Neural cell (in vitro differentiated cells): Measurements from ENCODE around the gene CCNY. TPM values are rescaled to one million over a fixed set of nuclear protein-coding genes. Genes with fewer than 3 reads are reported as not detected.

ENCODE experiments used
- H2AFZ ChIP-seq: fragments of 200-600, 300-800 bp; sonication (generic), shearing (Covaris generic); 2 replicates; pipeline ENCODE4 v1.6.0; 2014; ENCODE audit warnings: low read depth, mild to moderate bottlenecking, antibody characterized with exemption, low read length, moderate library complexity
- H3F3A ChIP-seq: fragments of 200-600 bp; shearing (Covaris generic); 2 replicates; pipeline ENCODE4 v1.6.1; 2016; ENCODE audit warnings: mild to moderate bottlenecking, moderate library complexity, mixed read lengths, antibody characterized with exemption, low read length; ENCODE audit not compliant: insufficient read depth, poor library complexity, severe bottlenecking
- H3K27ac ChIP-seq: fragments of 200-600, 300-800 bp; sonication (generic), shearing (Covaris generic); 2 replicates; pipeline ENCODE4 v1.5.1; 2014; ENCODE audit warnings: mild to moderate bottlenecking, low read length, moderate library complexity
- H3K27me3 ChIP-seq: fragments of 300-800, 200-600 bp; sonication (generic), shearing (Covaris generic); 2 replicates; pipeline ENCODE4 v1.6.0; 2014; ENCODE audit warnings: mild to moderate bottlenecking, low read depth, low read length, moderate library complexity; ENCODE audit not compliant: insufficient read depth
- H3K36me3 ChIP-seq: fragments of 300-800, 200-600 bp; sonication (generic), shearing (Covaris generic); 2 replicates; pipeline ENCODE4 v1.5.1; 2014; ENCODE audit warnings: mild to moderate bottlenecking, antibody characterized with exemption, low read length, moderate library complexity; ENCODE audit not compliant: insufficient read depth
- H3K4me2 ChIP-seq: fragments of 300-800, 200-600 bp; sonication (generic), shearing (Covaris generic); 2 replicates; pipeline ENCODE4 v1.6.0; 2014; ENCODE audit warnings: mild to moderate bottlenecking, low read length
- H3K4me3 ChIP-seq: fragments of 300-800, 200-600 bp; sonication (generic), shearing (Covaris generic); 2 replicates; pipeline ENCODE4 v1.5.1; 2014; ENCODE audit warnings: mild to moderate bottlenecking, low read length, moderate library complexity
- H3K79me2 ChIP-seq: fragments of 200-600 bp; shearing (Covaris generic); replicated peaks from 2 replicates; pipeline ENCODE4 v1.6.0; 2014; ENCODE audit warnings: mild to moderate bottlenecking, low read length, moderate library complexity; ENCODE audit not compliant: insufficient read depth
- H3K9ac ChIP-seq: fragments of 300-800, 200-600 bp; sonication (generic), shearing (Covaris generic); 2 replicates; pipeline ENCODE4 v1.6.1; 2016; ENCODE audit warnings: mild to moderate bottlenecking, low read length, mixed read lengths
- H3K9me2 ChIP-seq: fragments of 200-600 bp; shearing (Covaris generic); 2 replicates; pipeline ENCODE4 v1.6.1; 2016; ENCODE audit warnings: mild to moderate bottlenecking, low read length, mixed read lengths; ENCODE audit not compliant: insufficient read depth
- H3K9me3 ChIP-seq: fragments of 200-600, 300-800 bp; sonication (generic), shearing (Covaris generic); 2 replicates; pipeline ENCODE4 v1.6.1; 2016; ENCODE audit warnings: mild to moderate bottlenecking, mixed run types, low read length, moderate library complexity, mixed read lengths
- H4K20me1 ChIP-seq: fragments of 200-600 bp; shearing (Covaris generic); 2 replicates; pipeline ENCODE4 v1.6.1; 2016; ENCODE audit warnings: mild to moderate bottlenecking, mixed run types; ENCODE audit not compliant: insufficient read depth
- EP300 ChIP-seq: fragments of 450-650 bp; conservative IDR thresholded peaks from 2 replicates; pipeline ENCODE4 v1.6.1; 2014; ENCODE audit warnings: antibody characterized with exemption, mild to moderate bottlenecking, moderate library complexity; ENCODE audit not compliant: poor library complexity, severe bottlenecking
- EZH2 ChIP-seq: fragments of 200-600, 300-800 bp; shearing (Covaris generic), sonication (generic); IDR thresholded peaks from 2 replicates; pipeline ENCODE4 v1.6.1; 2014; ENCODE audit warnings: antibody characterized with exemption, low read length, borderline replicate concordance, mild to moderate bottlenecking; ENCODE audit not compliant: insufficient read depth, poor library complexity, severe bottlenecking
- MXI1 ChIP-seq: fragments of 450-650 bp; conservative IDR thresholded peaks from 2 replicates; pipeline ENCODE4 v1.6.1; 2014; ENCODE audit warnings: antibody characterized with exemption, mild to moderate bottlenecking; ENCODE audit not compliant: poor library complexity, severe bottlenecking
- POLR2AphosphoS5 ChIP-seq: IDR thresholded peaks from 2 replicates; pipeline ENCODE4 v1.6.1; 2012
- RAD21 ChIP-seq: fragments of 450-650 bp; conservative IDR thresholded peaks from 2 replicates; pipeline ENCODE4 v1.6.1; 2014; ENCODE audit warnings: antibody characterized with exemption, mild to moderate bottlenecking, moderate library complexity
- SMC3 ChIP-seq: fragments of 450-650 bp; conservative IDR thresholded peaks from 2 replicates; pipeline ENCODE4 v1.6.1; 2014; ENCODE audit warnings: antibody characterized with exemption, mild to moderate bottlenecking, moderate library complexity; ENCODE audit not compliant: poor library complexity
- TAF1 ChIP-seq: IDR thresholded peaks from 2 replicates; pipeline ENCODE4 v1.6.1; 2012; ENCODE audit warnings: low read depth
- polyA plus RNA-seq: library from polyadenylated mRNA; depleted of rRNA; stranded (reverse); fragments of >200 nt; gene quantifications from 2 replicates; pipeline ENCODE4 v1.2.3, GENCODE V29; 2014
- TF ChIP-seq, protein P1 (sequence below): IDR thresholded peaks from 2 replicates; pipeline ENCODE4 v1.6.1; 2012; ENCODE audit warnings: borderline replicate concordance
- TF ChIP-seq, protein P2 (sequence below): fragments of 450-650 bp; IDR thresholded peaks from 2 replicates; pipeline ENCODE4 v1.5.1; 2014; ENCODE audit warnings: antibody characterized with exemption, mild to moderate bottlenecking, moderate library complexity; ENCODE audit not compliant: poor library complexity, severe bottlenecking

Gene CCNY
- polyA plus RNA-seq, 1 donor from 2014 or later, result 36.4 TPM

DNA sequence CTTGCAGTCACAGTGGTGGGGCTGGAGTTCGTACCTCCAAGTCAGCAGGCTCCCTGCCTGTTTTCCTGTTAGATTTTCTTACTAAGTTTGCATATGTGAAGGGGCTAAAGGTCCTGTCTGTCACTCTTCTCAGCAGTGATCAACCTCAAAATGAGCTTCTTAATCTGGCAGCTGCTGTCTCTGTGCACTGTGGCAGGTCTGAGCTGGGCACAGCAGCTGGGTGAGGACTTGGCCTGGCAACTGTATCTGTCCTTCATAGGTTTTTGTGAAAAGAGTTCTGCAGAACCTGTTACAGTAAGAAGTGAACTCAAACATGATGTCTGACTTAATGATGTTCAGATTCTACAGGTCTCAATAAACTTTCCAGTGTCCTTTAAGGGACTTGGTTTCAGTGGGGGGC, 237.5 kb downstream of the CCNY start:
- H3K9ac ChIP-seq, result no peak overlapping the region
- no peaks in the 10 kb centered on the region for H3K79me2 ChIP-seq
- H3K4me2 ChIP-seq, result no peak overlapping the region
- H3K9me3 ChIP-seq, result no peaks in the 10 kb centered on the region
- no peak overlapping the region for H3K27ac ChIP-seq
- H3K4me3 ChIP-seq, result no peak overlapping the region
- H3K27me3 ChIP-seq, result no peaks in the 10 kb centered on the region
- H3F3A ChIP-seq, result no peaks in the 10 kb centered on the region
- no peaks in the 10 kb centered on the region for H3K36me3 ChIP-seq
- no peak overlapping the region for H2AFZ ChIP-seq
- H3K9me2 ChIP-seq, result no peaks in the 10 kb centered on the region
- TF ChIP-seq MXI1 (no peak), TAF1 (no peak), POLR2AphosphoS5 (no peak), EP300 (no peak), EZH2 (no peak), RAD21 (no peak)
- TF ChIP-seq, protein P1, sequence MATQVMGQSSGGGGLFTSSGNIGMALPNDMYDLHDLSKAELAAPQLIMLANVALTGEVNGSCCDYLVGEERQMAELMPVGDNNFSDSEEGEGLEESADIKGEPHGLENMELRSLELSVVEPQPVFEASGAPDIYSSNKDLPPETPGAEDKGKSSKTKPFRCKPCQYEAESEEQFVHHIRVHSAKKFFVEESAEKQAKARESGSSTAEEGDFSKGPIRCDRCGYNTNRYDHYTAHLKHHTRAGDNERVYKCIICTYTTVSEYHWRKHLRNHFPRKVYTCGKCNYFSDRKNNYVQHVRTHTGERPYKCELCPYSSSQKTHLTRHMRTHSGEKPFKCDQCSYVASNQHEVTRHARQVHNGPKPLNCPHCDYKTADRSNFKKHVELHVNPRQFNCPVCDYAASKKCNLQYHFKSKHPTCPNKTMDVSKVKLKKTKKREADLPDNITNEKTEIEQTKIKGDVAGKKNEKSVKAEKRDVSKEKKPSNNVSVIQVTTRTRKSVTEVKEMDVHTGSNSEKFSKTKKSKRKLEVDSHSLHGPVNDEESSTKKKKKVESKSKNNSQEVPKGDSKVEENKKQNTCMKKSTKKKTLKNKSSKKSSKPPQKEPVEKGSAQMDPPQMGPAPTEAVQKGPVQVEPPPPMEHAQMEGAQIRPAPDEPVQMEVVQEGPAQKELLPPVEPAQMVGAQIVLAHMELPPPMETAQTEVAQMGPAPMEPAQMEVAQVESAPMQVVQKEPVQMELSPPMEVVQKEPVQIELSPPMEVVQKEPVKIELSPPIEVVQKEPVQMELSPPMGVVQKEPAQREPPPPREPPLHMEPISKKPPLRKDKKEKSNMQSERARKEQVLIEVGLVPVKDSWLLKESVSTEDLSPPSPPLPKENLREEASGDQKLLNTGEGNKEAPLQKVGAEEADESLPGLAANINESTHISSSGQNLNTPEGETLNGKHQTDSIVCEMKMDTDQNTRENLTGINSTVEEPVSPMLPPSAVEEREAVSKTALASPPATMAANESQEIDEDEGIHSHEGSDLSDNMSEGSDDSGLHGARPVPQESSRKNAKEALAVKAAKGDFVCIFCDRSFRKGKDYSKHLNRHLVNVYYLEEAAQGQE, result no peak
- H4K20me1 ChIP-seq, result no peaks in the 10 kb centered on the region

DNA sequence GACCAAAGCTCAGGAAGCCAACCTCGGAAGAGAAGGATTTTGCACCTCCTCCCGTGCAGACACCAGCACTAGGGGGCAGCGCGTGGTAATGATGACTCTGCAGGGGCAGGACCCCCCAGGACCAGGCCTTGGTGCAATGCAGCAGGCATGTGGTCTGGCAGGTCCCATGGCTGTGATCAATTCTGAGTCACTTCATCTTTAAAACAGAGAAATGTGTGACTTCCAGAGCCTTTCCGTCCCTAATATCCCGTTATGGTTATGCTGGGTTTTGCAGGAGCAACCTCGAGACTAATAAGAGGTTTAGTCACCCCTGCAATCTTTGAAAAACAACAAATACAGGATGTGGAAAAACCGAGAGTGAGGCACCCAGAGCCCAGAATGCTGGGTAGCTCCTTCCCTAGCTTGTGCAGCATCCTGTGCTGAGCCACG, 238.6 kb downstream of the CCNY start:
- Histone ChIP-seq H3K79me2 (no peaks in the 10 kb centered on the region), H3F3A (no peaks in the 10 kb centered on the region), H3K27ac (no peak overlapping the region), H3K27me3 (no peaks in the 10 kb centered on the region), H4K20me1 (no peaks in the 10 kb centered on the region), H3K4me3 (no peak overlapping the region), H3K4me2 (no peak overlapping the region), H3K9ac (no peak overlapping the region), H3K9me3 (no peaks in the 10 kb centered on the region), H3K36me3 (no peaks in the 10 kb centered on the region), H2AFZ (no peak overlapping the region), H3K9me2 (no peaks in the 10 kb centered on the region)
- no peak for TF ChIP-seq SMC3

DNA sequence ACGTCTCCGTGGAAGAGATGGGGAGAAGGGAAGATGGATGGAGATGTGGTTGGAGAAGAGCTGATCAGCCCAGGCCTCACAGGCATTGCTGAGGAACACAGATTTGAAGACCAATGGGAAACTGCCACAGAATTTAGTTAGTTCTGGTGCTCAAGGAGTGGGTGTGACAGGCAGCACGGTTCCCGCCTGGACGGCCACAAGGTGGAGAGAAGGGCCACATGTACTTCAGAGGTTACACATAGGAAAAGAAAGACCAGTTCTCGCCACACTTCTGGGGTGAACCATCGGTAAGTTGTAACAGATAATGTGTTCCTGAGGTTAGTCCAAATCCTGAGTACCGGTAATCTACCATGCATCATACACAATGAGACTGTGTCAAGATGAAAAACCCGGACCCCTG, 239.3 kb downstream of the CCNY start:
- no peaks in the 10 kb centered on the region for H3K9me3 ChIP-seq
- no peaks in the 10 kb centered on the region for H3K9me2 ChIP-seq
- H3K79me2 ChIP-seq, result no peaks in the 10 kb centered on the region
- no peaks in the 10 kb centered on the region for H4K20me1 ChIP-seq
- H3K36me3 ChIP-seq, result no peaks in the 10 kb centered on the region
- no peak overlapping the region for H3K4me3 ChIP-seq
- no peak overlapping the region for H3K4me2 ChIP-seq
- H2AFZ ChIP-seq, result no peak overlapping the region
- no peaks in the 10 kb centered on the region for H3K27me3 ChIP-seq
- no peak overlapping the region for H3K9ac ChIP-seq
- TF ChIP-seq EZH2 (no peak), EP300 (no peak), RAD21 (no peak), SMC3 (no peak), MXI1 (no peak), TAF1 (no peak), POLR2AphosphoS5 (no peak)
- TF ChIP-seq, protein P1, result no peak
- TF ChIP-seq, protein P2, sequence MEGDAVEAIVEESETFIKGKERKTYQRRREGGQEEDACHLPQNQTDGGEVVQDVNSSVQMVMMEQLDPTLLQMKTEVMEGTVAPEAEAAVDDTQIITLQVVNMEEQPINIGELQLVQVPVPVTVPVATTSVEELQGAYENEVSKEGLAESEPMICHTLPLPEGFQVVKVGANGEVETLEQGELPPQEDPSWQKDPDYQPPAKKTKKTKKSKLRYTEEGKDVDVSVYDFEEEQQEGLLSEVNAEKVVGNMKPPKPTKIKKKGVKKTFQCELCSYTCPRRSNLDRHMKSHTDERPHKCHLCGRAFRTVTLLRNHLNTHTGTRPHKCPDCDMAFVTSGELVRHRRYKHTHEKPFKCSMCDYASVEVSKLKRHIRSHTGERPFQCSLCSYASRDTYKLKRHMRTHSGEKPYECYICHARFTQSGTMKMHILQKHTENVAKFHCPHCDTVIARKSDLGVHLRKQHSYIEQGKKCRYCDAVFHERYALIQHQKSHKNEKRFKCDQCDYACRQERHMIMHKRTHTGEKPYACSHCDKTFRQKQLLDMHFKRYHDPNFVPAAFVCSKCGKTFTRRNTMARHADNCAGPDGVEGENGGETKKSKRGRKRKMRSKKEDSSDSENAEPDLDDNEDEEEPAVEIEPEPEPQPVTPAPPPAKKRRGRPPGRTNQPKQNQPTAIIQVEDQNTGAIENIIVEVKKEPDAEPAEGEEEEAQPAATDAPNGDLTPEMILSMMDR, result no peak
- no peak overlapping the region for H3K27ac ChIP-seq
- H3F3A ChIP-seq, result no peaks in the 10 kb centered on the region
